ENCODE data around the gene CST9L. TPM values are rescaled to one million over a fixed set of nuclear protein-coding genes. Genes with fewer than 3 reads are reported as not detected.
A peak's percentile ranks its signal among the peaks of the same experiment; 100 is the strongest.

The CST9L gene
- polyA plus RNA-seq, 1 donor (not counting 4 experiments of a cell fraction or from before 2014, with no cell fraction given), result not detected

- dilution Hi-C loops (cut with MboI; ENCODE audit: extremely low pct_ligation_motif_present, low sequenced_read_pairs), result no loop called here
These were observed 39.3 kb downstream of the CST9L start for GRCh38 chr20:23528867-23529431.

GRCh38 chr20:23526850-23527249 lies 41.4 kb downstream of the CST9L start:
- Histone ChIP-seq H3K4me3 (ENCODE audit: control insufficient read depth in 2 of 3, extremely low read depth in 1 of 3, insufficient read depth in 2 of 3, low read depth in 1 of 3, low read length in 3 of 3) (no peak overlapping the region), H2AFZ (ENCODE audit: control insufficient read depth, low read length) (no peak overlapping the region), H3K4me2 (ENCODE audit: control insufficient read depth, extremely low read depth, insufficient read depth, low read depth, low read length) (no peak overlapping the region), H3K4me1 (ENCODE audit: control insufficient read depth, extremely low read depth, insufficient read depth, low read length) (no peaks in the 10 kb centered on the region), H3K9ac (ENCODE audit: control insufficient read depth, extremely low read depth, insufficient read depth, low read length) (no peak overlapping the region), H3K9me3 (ENCODE audit: control insufficient read depth, low read depth, low read length) (peaks cover 5% of the 10 kb centered on the region), H3K9me1 (ENCODE audit: control insufficient read depth, extremely low read depth, insufficient read depth, low read length) (no peaks in the 10 kb centered on the region), H3K79me2 (ENCODE audit: control insufficient read depth, insufficient read depth, low read length) (no peaks in the 10 kb centered on the region), H3K27me3 (ENCODE audit: control insufficient read depth, extremely low read depth, insufficient read depth, low read length) (no peaks in the 10 kb centered on the region), H3K27ac (ENCODE audit: control insufficient read depth, insufficient read depth, low read length) (no peak overlapping the region), H4K20me1 (ENCODE audit: control insufficient read depth, extremely low read depth, insufficient read depth, low read length) (no peaks in the 10 kb centered on the region), H3K36me3 (ENCODE audit: control insufficient read depth in 2 of 2, extremely low read depth in 1 of 2, insufficient read depth in 2 of 2, low read length in 2 of 2) (no peaks in the 10 kb centered on the region)
- DNase-seq (ENCODE audit: low read depth, low spot score) (no peak), FAIRE-seq (no peak)
- dilution Hi-C loops (cut with MboI; ENCODE audit: extremely low pct_ligation_motif_present, low sequenced_read_pairs), result no loop called here
- no peak for TF ChIP-seq CTCF (optimal IDR thresholded peaks at IDR 0.05 in 1 of 3, IDR thresholded peaks at IDR 0.05 in 1 of 3, conservative IDR thresholded peaks at IDR 0.05 in 1 of 3; ENCODE audit: extremely low read depth in 1 of 3, insufficient read depth in 2 of 3, low read length in 3 of 3)
- no peak for TF ChIP-seq EZH2 (IDR thresholded peaks at IDR 0.05; ENCODE audit: low read length)

More at GRCh38 chr20:23528867-23529431, 39.3 kb downstream of the CST9L start:
- H3K36me3 ChIP-seq (ENCODE audit: control insufficient read depth in 2 of 2, extremely low read depth in 1 of 2, insufficient read depth in 2 of 2, low read length in 2 of 2), result no peaks in the 10 kb centered on the region
- H3K4me1 ChIP-seq (ENCODE audit: control insufficient read depth, extremely low read depth, insufficient read depth, low read length), result no peaks in the 10 kb centered on the region
- no peak overlapping the region for H2AFZ ChIP-seq (ENCODE audit: control insufficient read depth, low read length)
- H3K9ac ChIP-seq (ENCODE audit: control insufficient read depth, extremely low read depth, insufficient read depth, low read length), result no peak overlapping the region
- FAIRE-seq, result no peak
- H4K20me1 ChIP-seq (ENCODE audit: control insufficient read depth, extremely low read depth, insufficient read depth, low read length), result no peaks in the 10 kb centered on the region
- TF ChIP-seq EZH2 (IDR thresholded peaks at IDR 0.05; ENCODE audit: low read length) (no peak), CTCF (optimal IDR thresholded peaks at IDR 0.05 in 1 of 3, IDR thresholded peaks at IDR 0.05 in 1 of 3, conservative IDR thresholded peaks at IDR 0.05 in 1 of 3; ENCODE audit: extremely low read depth in 1 of 3, insufficient read depth in 2 of 3, low read length in 3 of 3) (no peak)
- H3K79me2 ChIP-seq (ENCODE audit: control insufficient read depth, insufficient read depth, low read length), result no peaks in the 10 kb centered on the region
- peak; percentile 49 for DNase-seq (ENCODE audit: low read depth, low spot score)
- H3K9me1 ChIP-seq (ENCODE audit: control insufficient read depth, extremely low read depth, insufficient read depth, low read length), result no peaks in the 10 kb centered on the region
- no peak overlapping the region for H3K27ac ChIP-seq (ENCODE audit: control insufficient read depth, insufficient read depth, low read length)
- H3K9me3 ChIP-seq (ENCODE audit: control insufficient read depth, low read depth, low read length), result peaks cover 5% of the 10 kb centered on the region
- H3K27me3 ChIP-seq (ENCODE audit: control insufficient read depth, extremely low read depth, insufficient read depth, low read length), result no peaks in the 10 kb centered on the region
- H3K4me3 ChIP-seq (ENCODE audit: control insufficient read depth in 2 of 3, extremely low read depth in 1 of 3, insufficient read depth in 2 of 3, low read depth in 1 of 3, low read length in 3 of 3), result no peak overlapping the region
- no peak overlapping the region for H3K4me2 ChIP-seq (ENCODE audit: control insufficient read depth, extremely low read depth, insufficient read depth, low read depth, low read length)

All from keratinocyte (primary cell).